ENCODE measurements around the gene BAMBI. TPM values are rescaled to one million over a fixed set of nuclear protein-coding genes. Genes with fewer than 3 reads are reported as not detected.

The BAMBI gene
- total RNA-seq, 4 donors from 2014 or later: 2.5 to 6.8 (median 4.4) TPM

- H3K4me3 ChIP-seq: no peak overlapping the region
- no peaks in the 10 kb centered on the region for H3K9me3 ChIP-seq
- H3K27ac ChIP-seq: no peak overlapping the region
- no peak for DNase-seq
- TF ChIP-seq CTCF (IDR thresholded peaks at IDR 0.05) (no peak), POLR2A (IDR thresholded peaks at IDR 0.05) (no peak)
- peaks cover 0 to 51% (median 0%) of the 10 kb centered on the region in 4 donors for H3K27me3 ChIP-seq
- peaks cover 0 to 11% (median 0%) of the 10 kb centered on the region in 3 donors for H3K4me1 ChIP-seq
- 93 to 95% methylated on average over 13 of the region's 13 CpGs for WGBS, 2 donors
- H3K36me3 ChIP-seq: no peaks in the 10 kb centered on the region
- intact Hi-C loops (cut with DNase I): no loop called here
Observed at GRCh38 chr10:28684157-28684985, 7.0 kb downstream of the BAMBI start.

DNA sequence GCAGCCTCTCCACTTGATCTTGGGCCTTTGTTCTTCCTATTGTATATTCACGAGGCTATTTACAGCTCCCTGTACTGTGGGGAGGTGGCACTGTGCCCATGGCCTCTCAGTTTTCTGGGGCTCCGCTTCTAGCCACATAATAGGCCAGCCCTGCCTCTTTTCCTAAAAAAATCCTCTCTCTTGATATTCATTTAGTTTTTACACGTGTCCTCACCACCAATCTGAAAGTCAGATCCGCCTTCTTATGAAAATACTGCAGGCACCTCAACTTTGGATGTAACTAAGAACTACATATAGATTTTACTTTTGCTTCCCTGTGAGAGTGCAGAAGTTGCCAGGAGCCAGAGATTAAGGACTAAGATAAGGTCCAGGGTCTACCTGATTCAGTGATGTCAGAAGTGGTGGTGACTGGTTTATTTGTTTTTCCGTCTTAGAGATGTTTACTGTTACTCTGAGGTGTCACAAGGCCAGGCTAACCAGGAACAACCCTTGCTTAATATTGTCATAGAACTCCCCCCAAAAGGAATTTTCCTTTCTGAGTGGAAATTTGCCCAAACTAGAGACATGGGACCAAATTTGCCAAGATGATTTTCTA, 7.8 kb downstream of the BAMBI start:
- DNase-seq: no peak
- 82 to 83% methylated on average over 5 of the region's 5 CpGs for WGBS, 2 donors
- H3K27ac ChIP-seq: no peak overlapping the region

GRCh38 chr10:28685717-28686116, 8.4 kb downstream of the BAMBI start:
- Histone ChIP-seq H3K4me3 (no peak overlapping the region), H3K9me3 (no peaks in the 10 kb centered on the region), H3K4me1 (peaks cover 0 to under 1% (median 0%) of the 10 kb centered on the region in 3 donors), H3K27me3 (peaks cover 0 to 46% (median 0%) of the 10 kb centered on the region in 4 donors), H3K27ac (no peak overlapping the region), H3K36me3 (no peaks in the 10 kb centered on the region)
- TF ChIP-seq CTCF (IDR thresholded peaks at IDR 0.05) (no peak), POLR2A (IDR thresholded peaks at IDR 0.05) (no peak)
- 83 to 93% methylated on average over 5 of the region's 5 CpGs for WGBS, 2 donors
- intact Hi-C loops (cut with DNase I): no loop called here
- DNase-seq: no peak

More for the DNA sequence above, 7.8 kb downstream of the BAMBI start:
- Histone ChIP-seq H3K4me3 (no peak overlapping the region), H3K9me3 (no peaks in the 10 kb centered on the region), H3K36me3 (no peaks in the 10 kb centered on the region), H3K27me3 (peaks cover 0 to 46% (median 0%) of the 10 kb centered on the region in 4 donors), H3K4me1 (peaks cover 0 to 6% (median 0%) of the 10 kb centered on the region in 3 donors)
- intact Hi-C loops (cut with DNase I): no loop called here
- TF ChIP-seq CTCF (IDR thresholded peaks at IDR 0.05) (no peak), POLR2A (IDR thresholded peaks at IDR 0.05) (no peak)

DNA sequence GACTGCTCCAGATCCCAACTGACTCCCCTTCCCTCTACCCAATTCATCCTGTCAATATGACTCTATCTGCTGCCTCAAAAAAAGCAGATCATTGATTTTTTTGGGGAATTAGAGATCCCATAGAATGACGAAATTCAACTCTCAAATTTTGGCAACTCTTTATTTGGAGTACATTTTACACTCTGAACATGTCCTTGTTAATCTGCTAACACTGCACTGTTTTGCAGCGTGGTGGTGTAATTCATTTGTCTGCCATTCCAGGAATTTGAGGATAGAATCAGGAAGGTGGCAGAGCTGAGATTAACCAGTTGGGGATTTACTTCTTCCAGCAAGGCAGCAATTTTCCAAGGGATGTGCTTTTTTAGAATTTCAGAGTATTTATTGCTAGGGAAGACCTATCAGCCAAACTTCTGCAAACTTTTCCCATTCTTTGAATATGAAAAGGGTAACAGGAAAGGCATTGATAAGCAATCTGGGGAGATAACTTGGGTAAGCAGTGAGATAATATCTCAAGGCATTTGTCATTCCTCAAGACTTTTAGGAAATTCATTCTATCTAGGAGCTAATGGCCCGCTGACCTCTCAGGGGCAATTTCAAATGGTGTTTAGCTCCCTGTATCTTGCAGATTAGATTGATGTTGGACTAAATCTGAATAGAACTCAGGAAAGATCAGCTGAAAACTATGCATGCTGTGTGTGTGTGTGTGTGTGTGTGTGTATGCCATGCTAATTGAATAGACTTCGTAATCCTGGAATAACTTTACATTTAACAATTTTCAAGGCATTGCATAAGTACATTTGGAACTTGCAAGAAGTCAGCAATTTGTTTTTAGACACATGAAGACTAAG, 9.7 kb downstream of the BAMBI start:
- H3K4me3 ChIP-seq: no peak overlapping the region
- no peak overlapping the region for H3K27ac ChIP-seq
- H3K27me3 ChIP-seq: peaks cover 0 to 47% (median 0%) of the 10 kb centered on the region in 4 donors
- no peaks in the 10 kb centered on the region for H3K36me3 ChIP-seq
- no peaks in the 10 kb centered on the region for H3K9me3 ChIP-seq
- 59 to 72% methylated on average over 4 of the region's 4 CpGs for WGBS, 2 donors
- TF ChIP-seq CTCF (IDR thresholded peaks at IDR 0.05): no peak
- no peak for TF ChIP-seq POLR2A (IDR thresholded peaks at IDR 0.05)
- DNase-seq: no peak
- H3K4me1 ChIP-seq: no peaks in the 10 kb centered on the region
- intact Hi-C loops (cut with DNase I): no loop called here

Measured in esophagus squamous epithelium (tissue), 5 donors.